Measurements from ENCODE around the gene ZNF23. TPM values are rescaled to one million over a fixed set of nuclear protein-coding genes. Genes with fewer than 3 reads are reported as not detected.
"Not testable (repeated sequence)": the region's sequence is repeated elsewhere in the genome, so short reads cannot be mapped to it uniquely, and the experiment has no call there.

The ZNF23 gene
- total RNA-seq: 7.9 and 8.1 TPM in 2 replicates

GRCh38 chr16:71461686-71462648 lies at the start of gene ZNF23:
TSS of gene ZNF23 (minus strand) at chr16:71462247. CDS start at chr16:71456796, 5,451 bp downstream.
- no peak for FAIRE-seq
- DNase-seq (ENCODE audit: low read depth): peak; percentile 39
- Histone ChIP-seq H3K4me3 (ENCODE audit: low read depth, low read length) (peak within 1 kb of the TSS; percentile 97), H3K27me3 (ENCODE audit: control insufficient read depth, insufficient read depth, low read length) (no peaks in the 10 kb centered on the region), H3K36me3 (ENCODE audit: control insufficient read depth, insufficient read depth, low read length) (no peaks in the 10 kb centered on the region)
- TF ChIP-seq CTCF (IDR thresholded peaks at IDR 0.05; ENCODE audit: insufficient read depth, low read length, severe bottlenecking): no peak

GRCh38 chr16:71507061-71507460 lies 45.0 kb upstream of the ZNF23 start:
- TF ChIP-seq CTCF (IDR thresholded peaks at IDR 0.05; ENCODE audit: insufficient read depth, low read length, severe bottlenecking): no peak
- Histone ChIP-seq H3K4me3 (ENCODE audit: low read depth, low read length) (no peak overlapping the region), H3K36me3 (ENCODE audit: control insufficient read depth, insufficient read depth, low read length) (no peaks in the 10 kb centered on the region), H3K27me3 (ENCODE audit: control insufficient read depth, insufficient read depth, low read length) (no peaks in the 10 kb centered on the region)
- FAIRE-seq (no peak), DNase-seq (ENCODE audit: low read depth) (no peak)

- DNase-seq (ENCODE audit: low read depth) (peak; percentile 49), FAIRE-seq (no peak)
- no peak for TF ChIP-seq CTCF (IDR thresholded peaks at IDR 0.05; ENCODE audit: insufficient read depth, low read length, severe bottlenecking)
Observed at GRCh38 chr16:71504901-71505300, 42.9 kb upstream of the ZNF23 start.

GRCh38 chr16:71504051-71504450 lies 42.0 kb upstream of the ZNF23 start:
- H3K27me3 ChIP-seq (ENCODE audit: control insufficient read depth, insufficient read depth, low read length); H3K36me3 ChIP-seq (ENCODE audit: control insufficient read depth, insufficient read depth, low read length); DNase-seq (ENCODE audit: low read depth); H3K4me3 ChIP-seq (ENCODE audit: low read depth, low read length); FAIRE-seq: not testable (repeated sequence)

More at GRCh38 chr16:71504901-71505300, 42.9 kb upstream of the ZNF23 start:
- Histone ChIP-seq H3K36me3 (ENCODE audit: control insufficient read depth, insufficient read depth, low read length) (no peaks in the 10 kb centered on the region), H3K27me3 (ENCODE audit: control insufficient read depth, insufficient read depth, low read length) (no peaks in the 10 kb centered on the region), H3K4me3 (ENCODE audit: low read depth, low read length) (no peak overlapping the region)

- DNase-seq (ENCODE audit: low read depth) (no peak), FAIRE-seq (no peak)
- TF ChIP-seq CTCF (IDR thresholded peaks at IDR 0.05; ENCODE audit: insufficient read depth, low read length, severe bottlenecking): no peak
- Histone ChIP-seq H3K27me3 (ENCODE audit: control insufficient read depth, insufficient read depth, low read length) (no peaks in the 10 kb centered on the region), H3K4me3 (ENCODE audit: low read depth, low read length) (no peak overlapping the region), H3K36me3 (ENCODE audit: control insufficient read depth, insufficient read depth, low read length) (no peaks in the 10 kb centered on the region)
Observed at GRCh38 chr16:71501547-71501946, 39.5 kb upstream of the ZNF23 start.

GRCh38 chr16:71500964-71501363 lies 38.9 kb upstream of the ZNF23 start:
- no peak for DNase-seq (ENCODE audit: low read depth)
- Histone ChIP-seq H3K27me3 (ENCODE audit: control insufficient read depth, insufficient read depth, low read length) (no peaks in the 10 kb centered on the region), H3K4me3 (ENCODE audit: low read depth, low read length) (no peak overlapping the region), H3K36me3 (ENCODE audit: control insufficient read depth, insufficient read depth, low read length) (no peaks in the 10 kb centered on the region)
- TF ChIP-seq CTCF (IDR thresholded peaks at IDR 0.05; ENCODE audit: insufficient read depth, low read length, severe bottlenecking): no peak
- FAIRE-seq: no peak
